HG02610 (cell line): ENCODE results near the gene C1QTNF1.

Experiments
- ATAC-seq: cut with Tn5 transposase; IDR thresholded peaks from one replicate; pipeline ENCODE4 v1.9.1; 2021; ENCODE audit warnings: mild to moderate bottlenecking, moderate library complexity; ENCODE audit not compliant: unreplicated experiment

C1QTNF1 gene

GRCh38 chr17:79038545-79039135 lies 14.7 kb downstream of the C1QTNF1 start:
- no peak for ATAC-seq

GRCh38 chr17:79039171-79039570 lies 15.2 kb downstream of the C1QTNF1 start:
- ATAC-seq, result no peak

GRCh38 chr17:79039886-79040285 lies 15.9 kb downstream of the C1QTNF1 start:
- ATAC-seq, result no peak

DNA sequence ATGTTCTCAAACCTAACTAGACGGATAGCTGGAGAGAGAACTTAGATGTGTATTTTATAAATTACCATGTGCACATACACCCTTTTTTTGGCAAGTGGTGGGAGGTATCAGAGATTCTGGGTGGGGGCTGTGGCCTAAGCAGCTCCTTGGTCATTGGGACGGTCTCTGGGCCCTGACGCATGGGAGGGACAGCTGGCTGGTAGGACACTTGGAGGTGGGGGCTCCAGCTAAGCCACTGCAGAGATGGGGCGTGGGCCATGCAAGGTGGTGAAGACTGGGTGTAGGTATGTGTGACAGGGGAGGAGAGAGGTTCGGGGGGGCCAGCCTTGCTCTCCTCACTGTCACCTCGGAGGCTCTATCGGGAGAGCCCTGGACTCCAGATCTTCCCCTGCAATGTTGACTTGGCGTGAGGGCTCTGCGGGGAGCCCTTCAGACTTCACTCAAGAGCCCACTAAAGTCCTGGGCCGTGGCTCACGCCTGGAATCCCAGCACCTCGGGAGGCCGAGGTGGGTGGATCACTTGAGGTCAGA lies 17.1 kb downstream of the C1QTNF1 start:
- no peak for ATAC-seq

DNA sequence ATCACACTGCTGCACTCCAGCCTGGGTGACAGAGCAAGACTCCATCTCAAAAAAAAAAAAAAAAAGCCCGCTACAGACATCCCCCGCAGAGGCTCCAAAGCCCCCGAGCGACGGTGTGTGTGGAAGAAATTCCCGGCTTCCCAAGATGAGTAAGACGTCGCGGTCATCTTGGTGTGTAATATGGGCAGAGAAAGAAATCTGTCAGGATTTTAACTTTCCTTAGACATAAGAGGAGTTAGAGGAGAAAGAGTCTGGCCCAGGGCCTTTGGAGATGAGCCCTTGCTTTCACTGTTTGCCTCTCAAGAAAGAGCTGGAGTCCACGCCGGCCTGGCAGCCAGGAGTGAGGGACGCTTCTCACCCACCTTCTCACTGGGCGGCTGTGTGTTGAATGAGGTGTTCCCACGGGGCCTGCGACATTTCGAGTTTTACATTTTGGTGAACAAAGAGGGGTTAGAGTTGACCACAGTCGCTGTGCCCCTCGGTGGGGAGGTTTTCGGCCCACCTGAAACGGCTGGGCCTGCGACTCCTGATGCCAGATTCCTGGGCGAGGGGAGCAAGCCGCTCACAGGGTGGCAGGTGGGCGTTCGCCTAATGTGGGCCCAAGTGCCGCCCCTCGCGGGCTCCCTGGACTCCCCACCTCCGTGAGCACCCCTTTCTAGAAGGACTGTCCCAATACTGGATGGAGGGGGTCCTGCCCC lies 17.9 kb downstream of the C1QTNF1 start:
- ATAC-seq, result no peak

DNA sequence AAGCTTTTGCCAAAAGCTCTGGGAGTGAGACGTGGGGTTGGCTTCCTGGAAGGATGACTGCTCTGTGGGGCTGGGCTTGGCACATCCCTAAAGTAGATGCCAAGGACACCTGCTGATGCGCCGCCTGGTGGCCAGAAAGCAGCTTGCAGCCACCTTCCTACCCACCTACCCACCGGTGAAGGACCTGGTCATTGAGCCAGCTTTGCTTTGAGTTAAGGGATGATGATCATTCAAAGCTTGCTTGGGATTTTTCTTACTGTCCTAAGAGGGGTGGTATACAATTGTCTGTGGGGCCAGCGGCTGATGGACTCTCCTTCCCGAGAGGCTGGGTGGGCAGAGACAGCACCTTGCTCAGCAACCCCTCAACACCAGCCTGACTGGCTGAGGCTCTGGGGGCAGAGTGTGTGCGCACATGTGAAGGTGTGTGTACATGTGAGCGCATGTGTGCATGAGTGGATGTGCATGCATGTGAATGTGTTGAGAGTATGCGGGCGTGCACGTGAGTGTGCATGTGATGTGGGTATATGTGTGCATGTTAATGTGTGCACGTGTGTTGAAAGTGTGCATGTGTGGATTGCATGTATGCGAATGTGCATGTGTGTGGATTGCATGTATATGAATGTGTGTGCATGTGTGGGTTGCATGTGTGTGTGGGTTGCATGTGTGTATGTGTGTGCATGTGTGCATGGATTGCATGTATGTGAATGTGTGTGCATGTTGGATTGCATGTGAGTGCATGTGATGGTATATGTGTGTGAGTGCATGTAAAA lies 18.6 kb downstream of the C1QTNF1 start:
- ATAC-seq, result no peak

GRCh38 chr17:79043191-79043930 lies 19.4 kb downstream of the C1QTNF1 start:
- no peak for ATAC-seq

- ATAC-seq, result no peak
Measured at GRCh38 chr17:79043931-79044320, 20.0 kb downstream of the C1QTNF1 start.

- no peak for ATAC-seq
Measured at GRCh38 chr17:79044462-79044861, 20.5 kb downstream of the C1QTNF1 start.

- no peak for ATAC-seq
Measured at GRCh38 chr17:79045001-79045729, 21.2 kb downstream of the C1QTNF1 start.

- ATAC-seq, result no peak
Measured at GRCh38 chr17:79045842-79046196, 21.9 kb downstream of the C1QTNF1 start.

DNA sequence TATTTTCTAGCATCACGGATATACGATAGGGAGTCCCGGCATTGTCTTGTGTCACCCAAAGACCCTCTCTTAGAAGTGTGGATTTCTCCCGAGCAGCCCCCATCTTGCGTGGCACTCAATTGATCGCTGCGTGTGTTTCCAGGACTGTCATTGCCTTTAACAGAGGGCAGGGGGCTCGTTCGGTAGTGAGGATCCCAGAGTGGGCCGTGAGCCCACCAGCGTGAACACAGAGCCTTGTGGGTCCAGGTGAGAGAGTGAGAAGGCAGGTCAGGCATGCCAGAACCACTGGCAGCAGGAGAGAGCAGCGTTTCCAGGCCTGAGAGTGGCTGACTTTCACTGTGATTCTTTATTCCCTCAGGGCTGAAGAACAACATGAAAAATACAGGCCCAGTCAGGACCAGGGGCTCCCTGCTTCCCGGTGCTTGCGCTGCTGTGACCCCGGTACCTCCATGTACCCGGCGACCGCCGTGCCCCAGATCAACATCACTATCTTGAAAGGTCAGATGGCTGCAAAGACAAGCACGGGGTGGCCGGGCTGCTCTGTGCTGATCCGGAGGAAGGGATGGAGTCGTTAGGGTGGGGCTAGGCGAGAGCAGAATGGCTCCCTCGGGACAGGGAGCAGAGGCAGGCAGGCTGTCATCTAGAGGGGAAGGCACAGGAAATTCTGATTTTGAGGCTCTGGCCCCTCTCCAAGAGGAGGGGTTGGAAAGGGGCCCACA lies 22.4 kb downstream of the C1QTNF1 start:
- no peak for ATAC-seq

GRCh38 chr17:79046916-79047280 lies 22.9 kb downstream of the C1QTNF1 start:
- ATAC-seq, result no peak

GRCh38 chr17:79047291-79047920 lies 23.4 kb downstream of the C1QTNF1 start:
- no peak for ATAC-seq

- ATAC-seq, result no peak
Measured at GRCh38 chr17:79047923-79048825, 24.2 kb downstream of the C1QTNF1 start.

GRCh38 chr17:79048826-79049755 lies 25.1 kb downstream of the C1QTNF1 start:
- no peak for ATAC-seq

GRCh38 chr17:79049821-79050220 lies 25.9 kb downstream of the C1QTNF1 start:
- no peak for ATAC-seq
